HTR-8/SVneo (cell line): Measurements from ENCODE around the gene TSPAN12.
A peak's percentile ranks its signal among the peaks of the same experiment; 100 is the strongest.
"Not testable (repeated sequence)": the region's sequence is repeated elsewhere in the genome, so short reads cannot be mapped to it uniquely, and the experiment has no call there.

Source experiments
- DNase-seq: peaks from one replicate; pipeline ENCODE4 v3.0.0; 2011; ENCODE audit warnings: low spot score, mixed read lengths; ENCODE audit not compliant: insufficient read length
- FAIRE-seq: peaks from 2 replicates; lab custom pipeline; 2011; peaks lifted over from hg19 to GRCh38; lab: Jason Lieb, UNC

Gene TSPAN12, protein sequence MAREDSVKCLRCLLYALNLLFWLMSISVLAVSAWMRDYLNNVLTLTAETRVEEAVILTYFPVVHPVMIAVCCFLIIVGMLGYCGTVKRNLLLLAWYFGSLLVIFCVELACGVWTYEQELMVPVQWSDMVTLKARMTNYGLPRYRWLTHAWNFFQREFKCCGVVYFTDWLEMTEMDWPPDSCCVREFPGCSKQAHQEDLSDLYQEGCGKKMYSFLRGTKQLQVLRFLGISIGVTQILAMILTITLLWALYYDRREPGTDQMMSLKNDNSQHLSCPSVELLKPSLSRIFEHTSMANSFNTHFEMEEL

DNA sequence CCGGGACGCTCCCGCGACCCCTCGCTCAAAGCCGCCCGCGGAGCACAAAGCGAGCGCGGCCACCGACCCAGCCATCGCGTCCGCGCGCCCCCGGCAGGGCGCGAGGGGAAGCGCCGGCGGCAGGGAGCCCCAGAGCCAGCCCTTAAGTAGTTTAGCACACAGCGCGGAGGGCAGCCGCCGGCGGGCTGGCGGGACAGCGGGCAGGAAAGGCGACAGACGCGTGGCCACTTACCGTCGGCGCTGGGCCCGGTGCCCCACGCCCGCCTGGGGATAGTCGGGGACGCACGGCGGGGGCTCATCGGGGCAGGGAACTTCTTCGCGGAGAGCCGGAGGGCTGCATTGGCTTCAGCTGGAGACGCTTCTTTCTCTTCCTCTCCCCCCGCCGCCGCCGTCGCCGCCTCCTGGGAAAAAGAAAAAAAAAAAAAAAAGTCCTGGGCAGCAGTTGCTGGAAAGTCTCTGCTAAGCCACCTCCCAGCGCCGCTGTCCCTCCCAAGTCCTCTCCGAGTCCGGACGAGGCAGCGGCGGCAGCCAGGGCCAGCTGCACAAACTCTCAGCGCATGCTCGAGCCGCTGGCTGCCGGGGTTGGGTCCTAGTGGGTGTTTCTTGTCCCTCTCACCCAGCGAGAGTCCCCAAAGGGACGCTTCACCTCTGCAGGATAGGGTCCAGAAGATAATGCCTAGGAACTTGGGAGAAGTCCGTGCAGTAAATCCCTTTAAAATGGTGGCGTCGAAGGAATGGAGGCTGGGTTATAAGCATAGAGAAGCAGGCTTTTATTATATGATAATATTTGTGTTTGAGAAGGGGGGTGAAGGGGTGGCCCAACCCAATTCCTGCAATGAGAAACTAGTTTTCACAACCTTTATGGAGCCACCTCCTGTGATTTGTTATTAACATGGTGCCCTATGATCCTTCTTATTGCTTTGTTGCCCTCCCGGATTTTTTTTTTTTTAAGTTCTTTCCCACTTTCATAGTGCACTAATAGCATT lies at the start of gene TSPAN12:
TSPAN12 (minus strand) TSS at position 557 of the 986 bp plus-strand sequence. CDS start 1,381 bp downstream, outside the sequence.
- FAIRE-seq: no peak

DNA sequence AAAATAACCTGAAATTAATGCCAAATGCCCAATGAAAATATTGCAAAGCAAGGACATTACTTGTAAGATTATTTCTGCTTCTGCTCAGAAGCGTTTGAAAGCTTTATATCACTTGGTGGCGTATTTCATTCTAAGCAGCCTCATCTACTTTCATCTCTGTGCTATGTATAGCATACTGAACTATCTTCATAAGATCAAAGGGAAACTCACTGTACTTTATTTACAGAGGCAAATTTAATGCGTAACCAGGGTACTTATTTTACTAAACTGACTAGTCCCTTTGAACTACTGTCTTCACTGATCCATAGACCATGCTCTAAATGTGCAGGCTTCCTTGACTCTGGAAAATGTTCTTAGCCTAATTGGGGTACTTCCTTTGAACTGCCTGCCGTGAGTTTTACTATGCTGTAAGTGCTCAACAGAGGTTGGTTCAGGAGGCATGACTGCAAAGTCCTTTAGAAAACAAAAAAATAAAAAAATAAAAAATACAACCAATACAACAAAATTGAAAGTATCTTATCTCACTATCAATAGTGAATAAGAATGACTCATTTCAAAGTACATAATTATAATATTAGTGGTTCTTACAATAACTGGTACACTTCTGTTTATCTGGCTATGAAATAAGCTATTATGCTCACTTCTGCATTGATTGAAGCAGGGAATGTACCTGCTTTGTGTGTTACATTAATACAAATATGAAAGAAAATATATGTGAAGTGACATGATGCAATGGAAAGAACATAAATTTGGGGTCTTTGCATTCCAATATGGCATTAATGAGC lies 41.0 kb upstream of the TSPAN12 start:
- no peak for FAIRE-seq

More for the DNA sequence above, at the start of gene TSPAN12:
- DNase-seq: peak; percentile 53

DNA sequence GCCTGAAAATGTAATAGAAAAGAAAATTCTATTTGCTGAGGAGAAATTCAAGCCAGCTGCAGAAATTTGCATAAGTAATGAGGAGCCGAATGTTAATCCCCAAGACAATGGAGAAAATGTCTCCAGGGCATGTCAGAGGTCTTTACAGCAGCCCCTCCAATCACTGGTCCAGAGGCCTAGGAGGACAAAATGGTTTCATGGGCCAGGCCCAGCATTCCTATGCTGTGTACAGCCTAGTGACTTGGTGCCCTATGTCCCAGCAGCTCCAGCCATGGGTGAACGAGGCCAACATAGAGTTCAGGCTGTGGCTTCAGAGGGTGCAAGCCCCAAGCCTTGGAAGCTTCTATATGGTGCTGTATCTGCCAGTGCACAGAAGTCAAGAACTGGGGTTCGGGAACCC lies 37.3 kb upstream of the TSPAN12 start:
- DNase-seq, FAIRE-seq: not testable (repeated sequence)

More for the DNA sequence above, 41.0 kb upstream of the TSPAN12 start:
- no peak for DNase-seq

DNA sequence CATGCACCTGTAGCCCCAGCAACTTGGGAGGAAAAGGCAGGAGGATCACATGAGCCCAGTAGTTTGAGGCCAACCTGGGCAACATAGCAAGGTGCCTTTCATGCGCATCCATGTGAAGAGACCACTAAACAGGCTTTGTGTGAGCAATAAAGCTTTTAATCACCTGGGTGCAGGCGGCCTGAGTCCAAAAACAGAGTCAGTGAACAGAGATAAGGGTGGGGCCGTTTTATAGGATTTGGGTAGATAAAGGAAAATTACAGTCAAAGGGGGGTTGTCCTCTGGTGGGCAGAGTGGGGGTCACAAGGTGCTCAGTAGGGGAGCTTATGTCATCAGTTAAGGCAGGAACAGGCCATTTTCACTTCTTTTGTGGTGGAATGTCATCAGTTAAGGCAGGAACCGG lies 27.7 kb upstream of the TSPAN12 start:
- not testable (repeated sequence) for DNase-seq, FAIRE-seq

- DNase-seq (no peak), FAIRE-seq (no peak)
These were observed 19.8 kb upstream of the TSPAN12 start for GRCh38 chr7:120877701-120878100.

- FAIRE-seq (no peak), DNase-seq (no peak)
These were observed 19.0 kb upstream of the TSPAN12 start for GRCh38 chr7:120876922-120877321.

DNA sequence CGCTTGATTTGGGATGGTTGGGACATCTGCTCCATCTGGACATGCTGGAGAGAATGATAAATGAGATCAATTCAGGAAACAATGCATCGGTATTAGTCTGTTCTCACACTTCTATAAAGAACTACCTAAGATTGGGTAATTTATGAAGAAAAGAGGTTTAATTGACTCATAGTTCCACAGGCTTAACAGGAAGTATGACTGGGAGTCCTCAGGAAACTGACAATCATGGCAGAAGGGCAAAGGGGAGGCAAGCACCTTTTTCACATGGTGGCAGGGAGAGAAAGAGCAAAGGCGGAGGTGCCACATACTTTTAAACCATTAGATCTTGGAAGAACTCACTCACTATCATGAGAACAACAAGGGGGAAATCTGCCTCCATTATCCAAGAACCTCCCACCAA lies 16.8 kb upstream of the TSPAN12 start:
- no peak for FAIRE-seq
- DNase-seq: no peak

DNA sequence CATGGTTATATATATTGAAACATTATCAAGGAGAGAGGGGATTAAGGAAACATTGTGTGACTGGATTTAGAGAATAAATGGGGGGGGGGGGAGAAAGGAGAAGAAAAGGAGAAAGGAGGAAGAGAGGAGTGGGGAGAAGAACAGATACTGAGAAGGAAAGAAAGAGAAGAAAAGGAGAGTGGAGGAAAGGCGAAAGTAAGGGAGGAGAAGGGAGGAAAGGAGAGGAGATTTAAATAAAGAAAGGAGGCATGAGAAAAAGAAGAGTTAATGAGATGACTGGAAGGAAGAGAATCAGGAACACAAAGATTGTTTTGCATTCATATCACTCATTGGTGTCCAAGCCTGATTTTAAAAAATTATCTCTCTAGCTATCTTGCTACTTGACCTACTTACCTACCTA lies 16.1 kb upstream of the TSPAN12 start:
- DNase-seq: no peak
- no peak for FAIRE-seq

- FAIRE-seq (no peak), DNase-seq (no peak)
These were observed 15.5 kb upstream of the TSPAN12 start for GRCh38 chr7:120873401-120873800.

DNA sequence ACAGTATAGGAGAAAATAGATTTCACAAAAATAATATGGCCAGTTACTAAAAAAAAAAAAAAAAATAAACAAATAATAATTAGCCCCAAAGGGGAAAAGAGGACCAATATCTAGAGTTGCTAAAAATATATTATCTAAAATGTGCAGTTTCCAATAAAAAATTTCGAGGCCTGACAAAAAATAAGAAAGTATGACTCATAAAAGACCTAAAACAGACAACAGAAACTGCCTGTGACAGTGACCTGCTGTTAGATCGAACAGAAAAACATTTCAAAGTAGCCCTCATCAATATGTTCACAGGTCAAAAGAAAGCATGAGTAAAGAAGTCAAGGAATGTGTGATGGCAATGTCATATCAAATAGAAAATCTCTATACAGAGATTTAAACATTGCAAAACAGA lies 11.8 kb upstream of the TSPAN12 start:
- DNase-seq: no peak
- FAIRE-seq: no peak

DNA sequence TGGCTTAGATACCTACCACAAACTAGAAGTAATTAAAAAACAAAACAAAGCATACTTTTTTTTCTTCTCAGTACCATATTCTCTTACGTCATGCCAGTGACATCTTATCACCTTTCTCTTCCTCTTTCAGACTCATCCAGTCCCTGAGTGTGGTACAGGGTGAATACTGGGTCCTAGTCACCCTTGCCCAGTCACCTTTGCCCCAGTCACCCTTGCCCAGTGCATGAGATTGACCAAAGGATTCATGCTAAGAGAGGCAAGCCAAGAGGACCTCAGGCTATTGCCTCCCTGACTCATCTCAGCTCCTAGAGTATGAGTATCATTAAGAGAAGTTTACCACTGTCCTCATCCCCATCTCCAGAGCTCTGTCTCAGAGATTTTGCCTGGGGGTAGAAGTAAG lies 10.0 kb upstream of the TSPAN12 start:
- peak; percentile 0 for DNase-seq
- FAIRE-seq: no peak

- DNase-seq (no peak), FAIRE-seq (no peak)
These were observed 7.4 kb upstream of the TSPAN12 start for GRCh38 chr7:120865191-120865981.

DNA sequence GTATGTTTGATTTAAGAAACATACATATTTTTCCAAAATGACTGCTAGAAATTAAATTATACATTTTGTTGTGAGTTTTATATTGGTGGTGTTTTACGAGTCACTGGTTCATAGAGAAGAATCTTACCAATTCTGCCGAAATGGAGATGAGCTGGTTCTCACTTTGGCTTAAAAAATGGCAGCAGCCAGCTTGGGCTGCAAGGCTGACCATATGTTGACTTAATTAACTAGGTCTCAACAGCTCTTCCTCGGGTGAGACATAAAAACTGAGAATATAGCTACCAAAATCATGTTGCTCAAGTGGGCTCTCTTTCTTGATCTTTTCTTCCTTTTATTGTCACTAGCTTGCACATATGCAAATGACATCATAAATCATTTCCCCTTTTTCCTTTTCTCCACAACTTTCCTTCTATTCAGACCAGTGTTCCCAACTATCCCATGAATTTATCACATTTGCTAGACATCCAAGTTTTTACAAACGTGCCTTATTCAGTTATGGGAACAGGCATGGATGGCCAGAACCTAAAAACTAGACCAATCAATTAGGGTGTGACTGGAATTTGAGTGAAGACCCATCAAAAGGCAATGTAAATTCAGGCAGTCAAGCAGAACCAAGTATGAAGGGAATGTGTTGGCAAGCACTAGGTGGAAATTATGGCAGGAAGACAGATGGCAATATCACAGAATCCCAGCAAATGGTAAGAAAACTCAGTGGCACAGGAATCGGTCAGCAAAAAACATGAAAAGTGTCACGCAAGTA lies 6.4 kb upstream of the TSPAN12 start:
- FAIRE-seq (no peak), DNase-seq (no peak)

DNA sequence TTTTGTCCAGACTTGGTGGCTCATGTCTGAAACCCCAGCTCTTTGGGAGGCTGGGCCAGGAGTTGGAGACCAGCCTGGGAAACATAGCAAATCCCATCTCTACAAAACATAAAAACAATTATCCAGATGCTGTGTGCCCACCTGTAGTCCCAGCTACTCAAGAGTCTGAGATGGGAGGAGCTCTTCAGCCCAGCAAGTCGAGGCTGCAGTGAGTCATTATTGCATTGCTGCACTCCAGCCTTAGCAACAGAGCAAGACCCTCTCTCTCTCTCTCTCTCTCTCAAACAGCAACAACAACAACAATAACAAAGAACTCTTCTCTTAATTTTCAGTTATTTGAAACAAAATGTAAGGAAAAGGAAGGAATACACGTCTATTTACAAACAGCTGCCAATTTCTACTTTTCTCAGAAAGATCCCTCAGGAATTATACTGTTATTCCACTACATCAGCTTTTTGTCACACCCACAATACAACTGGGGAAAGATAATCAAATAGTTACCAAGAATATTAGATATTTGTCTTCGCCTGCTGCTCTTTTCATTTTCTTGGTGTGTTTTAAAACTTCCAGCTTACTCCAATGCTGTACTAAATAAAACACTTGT lies 5.1 kb upstream of the TSPAN12 start:
- FAIRE-seq: no peak

DNA sequence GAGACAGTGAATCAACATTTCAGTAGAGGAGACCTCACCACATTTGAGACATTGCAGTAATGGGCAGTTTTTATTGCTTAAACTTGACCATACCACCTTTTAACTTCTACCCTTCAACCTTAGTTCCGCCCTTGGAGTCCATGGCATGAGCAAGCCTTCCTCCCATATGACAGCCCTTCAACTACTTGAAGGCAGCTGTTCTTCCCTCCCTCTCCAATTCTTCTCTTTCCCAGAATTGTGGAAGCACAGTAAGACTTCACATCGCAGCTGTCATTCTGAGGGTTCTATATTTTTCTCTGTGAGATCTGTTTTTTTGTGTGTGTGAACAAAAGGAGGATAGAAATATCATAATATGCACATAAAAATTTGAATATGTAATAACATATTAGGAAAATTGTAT lies 2.2 kb upstream of the TSPAN12 start:
- no peak for DNase-seq
- no peak for FAIRE-seq

More for the DNA sequence above, 5.1 kb upstream of the TSPAN12 start:
- no peak for DNase-seq

DNA sequence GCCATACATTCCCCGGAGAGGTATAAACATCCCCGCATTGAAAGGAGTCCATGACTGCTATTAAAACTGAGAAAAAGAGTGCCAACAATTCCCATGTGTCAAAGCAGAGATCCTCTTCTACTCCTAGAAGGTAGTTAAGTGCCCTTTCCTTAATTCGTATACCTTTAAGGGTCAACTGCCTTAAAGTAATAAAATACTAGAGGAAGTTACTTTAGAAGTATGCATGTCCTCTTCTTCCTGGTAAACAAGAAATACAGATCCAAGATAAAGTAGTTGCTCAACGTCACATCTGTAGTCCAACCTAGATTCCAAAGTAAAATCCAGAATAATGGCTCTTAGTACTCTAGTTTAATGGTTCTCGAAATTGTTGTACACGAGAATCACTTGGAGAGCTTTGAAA lies 1.5 kb upstream of the TSPAN12 start:
- DNase-seq: no peak
- FAIRE-seq: no peak

DNA sequence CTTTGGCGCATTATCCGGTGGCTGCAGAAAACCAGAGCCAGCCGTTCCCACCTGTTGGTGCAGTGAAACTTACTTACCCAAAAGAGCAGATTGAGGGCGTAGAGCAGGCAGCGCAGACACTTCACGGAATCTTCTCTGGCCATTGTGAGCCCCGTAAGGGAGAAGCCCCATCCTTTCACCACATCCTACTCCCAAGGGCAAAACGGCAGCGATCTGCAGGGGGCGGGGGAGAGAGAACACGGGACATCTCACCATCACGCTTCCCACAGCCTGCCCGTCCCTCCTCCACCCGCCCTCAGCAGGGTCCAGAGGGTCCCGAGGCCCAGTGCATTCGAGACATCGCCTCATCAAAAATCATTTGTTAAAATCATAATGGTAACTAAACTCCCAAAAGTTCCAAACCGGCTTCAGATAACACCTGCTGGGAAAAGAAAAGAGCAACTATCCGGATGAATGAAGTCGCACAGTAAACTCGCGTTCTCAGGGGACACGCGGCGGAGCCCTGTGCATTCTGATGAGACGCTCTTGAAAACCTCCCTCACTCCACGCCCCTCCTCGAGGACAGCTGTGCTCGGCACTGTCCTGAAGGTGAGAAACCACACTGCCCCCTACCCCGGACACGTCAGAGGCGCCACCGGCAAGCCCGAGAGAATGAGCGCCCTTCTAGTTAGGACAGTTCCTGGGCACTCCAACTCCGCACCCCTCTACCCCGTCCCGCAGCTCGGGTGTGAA lies 1.2 kb downstream of the TSPAN12 start:
- peak; percentile 15 for DNase-seq
- no peak for FAIRE-seq

DNA sequence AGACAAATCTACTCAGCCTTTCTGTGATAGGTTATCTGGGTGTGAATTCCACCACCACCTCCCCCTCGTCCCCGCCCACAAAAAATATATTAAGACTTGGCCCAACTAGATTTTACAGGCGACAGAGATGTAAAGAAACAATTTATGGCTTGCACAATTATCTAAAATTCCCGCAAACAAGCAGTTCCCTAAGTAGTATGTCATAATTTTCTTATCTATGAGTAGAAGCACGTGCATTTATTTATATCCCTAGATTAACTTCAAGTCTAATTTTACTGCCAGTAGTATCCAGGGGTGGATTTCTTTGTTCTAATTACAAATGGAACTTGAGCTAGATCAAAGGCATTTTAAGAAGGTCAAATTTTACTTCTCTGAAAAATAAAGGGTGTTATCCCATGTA lies 1.7 kb downstream of the TSPAN12 start:
- no peak for FAIRE-seq
- DNase-seq: no peak
